Osteocyte (in vitro differentiated cells): ENCODE data around the gene HPS1. TPM values are rescaled to one million over a fixed set of nuclear protein-coding genes. Genes with fewer than 3 reads are reported as not detected.
A peak's percentile ranks its signal among the peaks of the same experiment; 100 is the strongest.

Source experiments
- DNase-seq: peaks from one replicate; pipeline ENCODE4 v3.0.0; 2021; ENCODE audit warnings: mixed read lengths; ENCODE audit not compliant: unreplicated experiment; ENCODE audit errors: extremely low spot score
- H3K27ac Mint-ChIP-seq: one replicate; pipeline ENCODE4 v1.8.0; 2021; ENCODE audit warnings: mild to moderate bottlenecking, mixed read lengths; ENCODE audit not compliant: unreplicated experiment
- H3K27me3 Mint-ChIP-seq: one replicate; pipeline ENCODE4 v1.8.0; 2021; ENCODE audit warnings: mixed read lengths; ENCODE audit not compliant: unreplicated experiment
- H3K36me3 Mint-ChIP-seq: one replicate; pipeline ENCODE4 v1.8.0; 2021; ENCODE audit warnings: mixed read lengths; ENCODE audit not compliant: unreplicated experiment
- H3K4me1 Mint-ChIP-seq: one replicate; pipeline ENCODE4 v1.8.0; 2021; ENCODE audit warnings: mixed read lengths; ENCODE audit not compliant: unreplicated experiment
- H3K4me3 Mint-ChIP-seq: one replicate; pipeline ENCODE4 v1.8.0; 2021; ENCODE audit warnings: mild to moderate bottlenecking, moderate library complexity, mixed read lengths; ENCODE audit not compliant: unreplicated experiment
- H3K9me3 Mint-ChIP-seq: one replicate; pipeline ENCODE4 v1.8.0; 2021; ENCODE audit warnings: mixed read lengths; ENCODE audit not compliant: unreplicated experiment
- CTCF ChIP-seq: fragments of 200-600 bp; sonication (generic); IDR thresholded peaks from 2 replicates; pipeline ENCODE4 v1.5.0; 2021; ENCODE audit warnings: antibody characterized with exemption, mild to moderate bottlenecking, moderate library complexity
- total RNA-seq: library from RNA; stranded (reverse); gene quantifications from 2 replicates; pipeline ENCODE4 v1.2.1, GENCODE V29; 2021

HPS1 gene
- total RNA-seq, 1 donor from 2014 or later = 67.1 TPM

- H3K4me1 Mint-ChIP-seq = peaks cover 2% of the 10 kb centered on the region
- TF ChIP-seq CTCF = no peak
- H3K9me3 Mint-ChIP-seq = no peaks in the 10 kb centered on the region
- H3K4me3 Mint-ChIP-seq = no peak overlapping the region
- peaks cover 33% of the 10 kb centered on the region for H3K27me3 Mint-ChIP-seq
- DNase-seq = no peak
- H3K36me3 Mint-ChIP-seq = no peaks in the 10 kb centered on the region
- no peak overlapping the region for H3K27ac Mint-ChIP-seq
Measured at GRCh38 chr10:98470850-98471249, 24.1 kb upstream of the HPS1 start.

GRCh38 chr10:98469001-98469931 lies 22.5 kb upstream of the HPS1 start:
- H3K4me1 Mint-ChIP-seq = peaks cover 2% of the 10 kb centered on the region
- no peaks in the 10 kb centered on the region for H3K36me3 Mint-ChIP-seq
- no peak for TF ChIP-seq CTCF

GRCh38 chr10:98467506-98468318 lies 21.0 kb upstream of the HPS1 start:
- Mint-ChIP-seq H3K4me1 (peaks cover 2% of the 10 kb centered on the region), H3K4me3 (peak overlapping the region; percentile 79), H3K9me3 (no peaks in the 10 kb centered on the region), H3K36me3 (no peaks in the 10 kb centered on the region), H3K27ac (no peak overlapping the region), H3K27me3 (peaks cover 25% of the 10 kb centered on the region)
- no peak for DNase-seq
- TF ChIP-seq CTCF = peak; percentile 88

More at GRCh38 chr10:98469001-98469931, 22.5 kb upstream of the HPS1 start:
- H3K27ac Mint-ChIP-seq = no peak overlapping the region
- no peak for DNase-seq
- peaks cover 33% of the 10 kb centered on the region for H3K27me3 Mint-ChIP-seq
- no peak overlapping the region for H3K4me3 Mint-ChIP-seq
- H3K9me3 Mint-ChIP-seq = no peaks in the 10 kb centered on the region

GRCh38 chr10:98466861-98467505 lies 20.2 kb upstream of the HPS1 start:
- Mint-ChIP-seq H3K4me1 (peaks cover 2% of the 10 kb centered on the region), H3K9me3 (no peaks in the 10 kb centered on the region), H3K27ac (no peak overlapping the region), H3K4me3 (no peak overlapping the region), H3K27me3 (peaks cover 19% of the 10 kb centered on the region), H3K36me3 (no peaks in the 10 kb centered on the region)
- DNase-seq = no peak
- no peak for TF ChIP-seq CTCF
